ENCODE data around the gene KXD1. TPM values are rescaled to one million over a fixed set of nuclear protein-coding genes. Genes with fewer than 3 reads are reported as not detected.

KXD1 gene
- total RNA-seq, 4 donors from 2014 or later = 82.0 to 226 (median 142) TPM

DNA sequence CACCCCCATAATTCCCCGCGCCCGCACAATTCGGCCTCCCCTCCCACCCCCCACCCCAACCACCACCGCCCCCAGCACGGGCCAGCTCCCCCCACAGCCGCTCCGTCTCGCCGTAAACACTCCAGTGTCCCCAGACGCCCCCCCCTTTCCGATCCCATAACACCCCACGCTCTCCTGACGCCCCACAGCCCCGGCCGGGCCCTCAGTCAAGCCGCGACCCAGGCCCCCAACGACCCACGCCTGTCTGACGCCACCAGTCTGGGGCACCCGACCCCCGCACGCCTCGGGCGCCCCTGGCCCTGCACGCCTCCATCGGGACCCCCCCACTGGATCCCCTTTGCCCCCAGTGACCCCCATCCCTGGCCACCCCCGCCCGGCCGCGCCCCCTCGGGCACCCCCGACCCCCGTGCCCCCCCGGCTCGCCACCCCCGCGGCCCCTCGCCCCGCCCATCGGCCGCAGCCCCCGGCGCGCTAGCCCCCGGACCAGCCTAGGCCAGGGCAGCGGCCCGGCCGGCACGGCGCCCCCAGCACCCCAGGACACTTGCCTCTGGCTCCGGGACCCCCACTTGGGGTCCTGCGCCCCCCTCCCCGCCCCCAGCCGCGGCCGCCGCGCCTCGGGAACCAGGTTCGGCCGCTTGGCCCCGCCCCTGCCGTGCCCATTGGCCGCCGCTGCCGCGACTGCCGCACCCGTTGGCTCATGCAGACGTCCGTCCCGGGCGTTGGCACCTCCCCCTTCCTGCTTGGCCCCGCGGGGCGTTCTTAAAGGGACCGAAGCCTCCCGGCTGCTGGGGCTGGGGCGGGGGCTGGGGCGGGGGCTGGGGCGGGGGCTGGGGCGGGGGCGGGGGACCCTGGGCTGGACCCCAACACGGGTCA is 14.5 kb upstream of the KXD1 start, which contains the start of gene FKBP8:
Gene FKBP8, minus strand, starts transcription at position 633 of the 873 bp plus-strand sequence. CDS start 1,603 bp downstream, outside the sequence.
- no peak for TF ChIP-seq POLR2A (IDR thresholded peaks at IDR 0.05)
- TF ChIP-seq CTCF (IDR thresholded peaks at IDR 0.05) = no peak
- DNase-seq = peak; percentile 94 to 98 (median 96)
- H3K4me3 ChIP-seq = peak within 1 kb of the TSS; percentile 87 to 98 (median 92)
- H3K27ac ChIP-seq = peak within 1 kb of the TSS; percentile 91 to 96 (median 94)
- H3K9me3 ChIP-seq = no peaks in the 10 kb centered on the region
- peaks cover 0 to 17% (median 9%) of the 10 kb centered on the region in 4 donors for H3K4me1 ChIP-seq
- H3K36me3 ChIP-seq = peaks cover 0 to 28% (median 0%) of the 10 kb centered on the region in 3 donors
- H3K27me3 ChIP-seq = no peaks in the 10 kb centered on the region

DNA sequence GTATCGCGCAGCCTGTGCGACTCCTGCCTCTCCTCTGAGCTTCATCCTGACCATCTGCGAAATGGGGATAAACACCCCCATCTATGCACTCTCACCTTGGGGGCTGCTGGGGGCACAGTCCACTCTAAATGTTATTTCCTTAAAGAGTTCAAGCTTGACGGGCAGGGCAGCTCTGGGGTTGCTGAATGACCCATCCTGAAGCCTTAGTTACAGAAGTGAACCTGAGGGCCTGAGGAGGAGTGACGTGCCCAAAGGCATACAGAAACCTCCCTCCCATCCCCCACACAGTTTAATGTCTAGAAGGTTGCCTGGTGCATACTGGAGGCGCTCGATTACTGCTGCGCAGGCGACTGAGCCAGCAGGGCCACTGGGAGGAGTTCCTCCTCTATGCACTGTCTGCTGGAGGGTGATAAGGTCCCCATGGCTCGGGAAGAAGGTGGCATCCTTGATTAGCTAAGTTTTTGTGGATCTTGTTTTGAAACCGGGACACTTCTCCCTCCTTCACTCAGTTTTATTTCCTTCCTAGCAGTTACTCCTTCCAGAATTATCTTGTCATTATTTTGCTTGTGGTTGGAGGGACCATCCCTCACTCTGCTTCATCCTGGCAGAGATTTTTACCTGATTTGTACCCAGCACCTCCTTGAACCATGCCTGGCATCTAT is 13.7 kb upstream of the KXD1 start:
- DNase-seq = peak; percentile 75 to 91 (median 77)
- peaks cover 0 to 17% (median 9%) of the 10 kb centered on the region in 4 donors for H3K4me1 ChIP-seq
- H3K27ac ChIP-seq = peak overlapping the region; percentile 91 to 96 (median 94)
- no peaks in the 10 kb centered on the region for H3K9me3 ChIP-seq
- no peaks in the 10 kb centered on the region for H3K27me3 ChIP-seq
- H3K36me3 ChIP-seq = peaks cover 0 to 27% (median 0%) of the 10 kb centered on the region in 3 donors
- peak overlapping the region; percentile 87 to 98 (median 92) for H3K4me3 ChIP-seq
- TF ChIP-seq POLR2A (IDR thresholded peaks at IDR 0.05) (peak; percentile 48 to 60), CTCF (IDR thresholded peaks at IDR 0.05) (peak in 3 of 6 experiments; percentile 32 to 47 (median 40))

- no peaks in the 10 kb centered on the region for H3K9me3 ChIP-seq
- H3K27me3 ChIP-seq = no peaks in the 10 kb centered on the region
- no peak overlapping the region for H3K4me3 ChIP-seq
- DNase-seq = no peak
- no peak for TF ChIP-seq POLR2A (IDR thresholded peaks at IDR 0.05)
- no peak for TF ChIP-seq CTCF (IDR thresholded peaks at IDR 0.05)
- no peaks in the 10 kb centered on the region for H3K4me1 ChIP-seq
- no peak overlapping the region for H3K27ac ChIP-seq
- no peaks in the 10 kb centered on the region for H3K36me3 ChIP-seq
Observed at GRCh38 chr19:18551631-18552030, 6.0 kb upstream of the KXD1 start.

DNA sequence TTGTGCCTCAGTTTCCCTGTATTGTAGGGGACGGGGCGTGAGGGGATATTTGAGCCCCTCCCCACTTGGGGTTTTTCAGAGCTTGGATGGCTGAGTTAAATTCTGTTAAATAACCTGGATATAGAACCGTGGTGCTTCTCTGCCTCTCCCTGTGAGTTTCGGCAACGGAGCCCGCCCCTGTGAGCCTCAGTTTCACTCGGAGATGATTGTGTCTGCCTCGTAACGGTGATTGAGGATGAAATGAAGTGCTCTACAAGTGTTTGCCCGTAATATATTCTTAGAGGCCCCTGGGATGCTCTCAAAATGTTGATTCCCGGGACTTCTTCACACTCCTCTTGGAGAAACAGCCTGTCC is 509 bp downstream of the KXD1 start:
- Histone ChIP-seq H3K9me3 (no peaks in the 10 kb centered on the region), H3K27me3 (no peaks in the 10 kb centered on the region), H3K27ac (peak overlapping the region; percentile 91 to 94 (median 93)), H3K36me3 (peaks cover 0 to 16% (median 0%) of the 10 kb centered on the region in 3 donors), H3K4me3 (peak overlapping the region; percentile 78 to 94 (median 84)), H3K4me1 (peaks cover 0 to 6% (median 2%) of the 10 kb centered on the region in 4 donors)
- no peak for DNase-seq
- TF ChIP-seq POLR2A (IDR thresholded peaks at IDR 0.05) (no peak), CTCF (IDR thresholded peaks at IDR 0.05) (no peak)

DNA sequence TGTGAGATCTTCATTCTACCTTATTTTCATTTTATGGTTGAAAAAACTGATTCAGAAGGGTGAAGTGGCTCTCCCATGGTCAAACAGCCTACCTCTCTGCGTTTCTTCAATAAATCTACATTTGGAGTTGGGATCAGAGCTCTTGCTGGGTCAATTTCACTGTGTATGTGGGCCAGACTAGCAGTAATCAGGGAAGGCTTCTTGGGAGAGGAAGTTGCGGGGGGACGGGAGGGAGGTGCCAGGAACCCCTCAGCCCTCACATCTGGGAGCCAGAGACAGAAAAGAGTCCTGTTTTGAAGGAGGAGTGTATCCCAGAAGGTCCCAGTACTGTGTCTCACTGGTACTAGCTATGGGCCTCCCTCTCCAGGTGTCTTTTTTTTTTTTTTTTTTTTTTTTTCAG is 934 bp downstream of the KXD1 start:
- Histone ChIP-seq H3K4me1 (peaks cover 0 to 6% (median 2%) of the 10 kb centered on the region in 4 donors), H3K27me3 (no peaks in the 10 kb centered on the region), H3K9me3 (no peaks in the 10 kb centered on the region), H3K27ac (peak overlapping the region; percentile 91 to 94 (median 93)), H3K4me3 (peak overlapping the region; percentile 78 to 94 (median 84)), H3K36me3 (peaks cover 0 to 20% (median 0%) of the 10 kb centered on the region in 3 donors)
- DNase-seq = no peak
- no peak for TF ChIP-seq CTCF (IDR thresholded peaks at IDR 0.05)
- TF ChIP-seq POLR2A (IDR thresholded peaks at IDR 0.05) = no peak

Measured in Peyer's patch (tissue), 4 donors.